GM19099 (cell line): ENCODE results near the gene TLR6.
A peak's percentile ranks its signal among the peaks of the same experiment; 100 is the strongest.

ENCODE experiments used
- POLR2A ChIP-seq: IDR thresholded peaks from 3 replicates; pipeline ENCODE4 v1.6.1; 2011; ENCODE audit warnings: low read depth; ENCODE audit not compliant: insufficient read length; ENCODE audit errors: extremely low read depth

The TLR6 gene

GRCh38 chr4:38815885-38816782 is 40.5 kb downstream of the TLR6 start:
- no peak for TF ChIP-seq POLR2A

GRCh38 chr4:38814386-38814785 is 42.2 kb downstream of the TLR6 start:
- TF ChIP-seq POLR2A: no peak

GRCh38 chr4:38811297-38811696 is 45.3 kb downstream of the TLR6 start:
- TF ChIP-seq POLR2A: no peak

GRCh38 chr4:38805530-38806145 is 51.0 kb downstream of the TLR6 start:
- no peak for TF ChIP-seq POLR2A

- TF ChIP-seq POLR2A: peak; percentile 37
These were observed 51.8 kb downstream of the TLR6 start, which contains the start of gene TLR1 for GRCh38 chr4:38804654-38805295. TLR1 (minus strand) TSS chr4:38804791; CDS start chr4:38798831, 5,960 bp downstream.

GRCh38 chr4:38803833-38804653 is 52.6 kb downstream of the TLR6 start:
- TF ChIP-seq POLR2A: no peak

GRCh38 chr4:38802561-38803355 is 53.9 kb downstream of the TLR6 start:
- no peak for TF ChIP-seq POLR2A

- no peak for TF ChIP-seq POLR2A
These were observed 55.6 kb downstream of the TLR6 start for GRCh38 chr4:38800961-38801450.

- no peak for TF ChIP-seq POLR2A
These were observed 56.3 kb downstream of the TLR6 start for GRCh38 chr4:38800366-38800765.

GRCh38 chr4:38795087-38795486 is 61.5 kb downstream of the TLR6 start:
- no peak for TF ChIP-seq POLR2A

GRCh38 chr4:38794051-38794450 is 62.6 kb downstream of the TLR6 start:
- no peak for TF ChIP-seq POLR2A

- TF ChIP-seq POLR2A: no peak
These were observed 65.6 kb downstream of the TLR6 start for GRCh38 chr4:38791010-38791409.

- no peak for TF ChIP-seq POLR2A
These were observed 68.3 kb downstream of the TLR6 start for GRCh38 chr4:38788317-38788716.

- no peak for TF ChIP-seq POLR2A
These were observed 68.9 kb downstream of the TLR6 start for GRCh38 chr4:38787693-38788092.

GRCh38 chr4:38785901-38786402 is 70.7 kb downstream of the TLR6 start:
- TF ChIP-seq POLR2A: no peak
